DMS153 treated with DMSO at 0.1 percent for 48 hours (cell line): ENCODE measurements around the gene NEK2.
"Not testable (repeated sequence)": the region's sequence is repeated elsewhere in the genome, so short reads cannot be mapped to it uniquely, and the experiment has no call there.

Source experiments
- DNase-seq: peaks from one replicate; lab custom pipeline; 2025; ENCODE audit not compliant: unreplicated experiment; lab: John Stamatoyannopoulos, UW

Gene NEK2

DNA sequence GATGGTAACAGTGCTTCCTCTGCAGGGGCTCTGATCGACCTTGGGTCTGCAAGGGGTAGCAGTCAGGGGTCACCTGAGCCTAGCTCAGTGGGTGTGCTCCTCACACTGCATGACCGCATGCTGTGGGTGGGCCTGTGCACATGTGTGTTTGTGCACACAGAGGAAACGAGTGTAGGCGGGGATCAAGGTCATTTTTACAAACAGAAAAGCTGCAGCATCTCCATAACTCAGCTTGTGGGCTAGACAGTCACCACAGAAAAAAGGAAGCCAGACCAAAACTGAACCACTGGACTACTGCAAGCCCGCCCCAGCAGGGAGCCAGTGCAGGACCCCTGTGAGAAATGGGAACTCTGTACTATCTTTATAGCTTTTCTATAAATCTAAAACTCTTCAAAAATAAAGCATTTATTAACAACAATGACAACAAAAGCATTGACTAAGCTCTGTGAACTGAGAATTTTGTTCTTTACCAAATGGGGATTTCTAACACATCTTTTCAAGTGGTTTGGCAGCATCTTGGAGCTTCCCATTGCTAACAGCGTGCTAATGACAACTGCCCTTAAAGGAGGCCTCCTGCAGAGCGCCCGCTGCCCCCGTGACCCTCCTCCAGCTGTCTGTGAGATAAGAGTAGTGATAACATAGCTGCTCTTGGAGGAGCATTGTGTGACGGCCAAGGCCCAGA, 19.9 kb upstream of the NEK2 start:
- DNase-seq: no peak

DNA sequence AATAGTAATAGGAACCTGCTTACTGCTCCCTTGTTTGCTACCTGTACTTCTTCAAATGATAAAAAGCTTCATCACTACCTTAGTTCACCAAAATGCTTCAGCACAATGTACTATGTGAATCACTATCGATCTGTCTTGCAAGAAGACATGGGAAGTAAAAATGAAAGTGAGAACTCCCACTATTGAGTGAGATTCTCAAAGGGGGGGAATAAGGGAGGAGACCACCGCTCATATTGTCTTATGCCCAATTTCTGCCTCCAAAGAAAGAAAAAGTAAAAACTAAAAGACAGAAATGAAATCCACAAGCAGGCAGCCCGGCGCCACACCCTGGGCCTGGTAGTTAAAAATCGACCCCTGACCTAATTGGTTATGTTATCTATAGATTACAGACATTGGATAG, 18.5 kb upstream of the NEK2 start:
- DNase-seq: not testable (repeated sequence)

GRCh38 chr1:211688421-211688820, 13.0 kb upstream of the NEK2 start:
- no peak for DNase-seq

- DNase-seq: no peak
Observed at GRCh38 chr1:211687462-211688215, 12.2 kb upstream of the NEK2 start.

DNA sequence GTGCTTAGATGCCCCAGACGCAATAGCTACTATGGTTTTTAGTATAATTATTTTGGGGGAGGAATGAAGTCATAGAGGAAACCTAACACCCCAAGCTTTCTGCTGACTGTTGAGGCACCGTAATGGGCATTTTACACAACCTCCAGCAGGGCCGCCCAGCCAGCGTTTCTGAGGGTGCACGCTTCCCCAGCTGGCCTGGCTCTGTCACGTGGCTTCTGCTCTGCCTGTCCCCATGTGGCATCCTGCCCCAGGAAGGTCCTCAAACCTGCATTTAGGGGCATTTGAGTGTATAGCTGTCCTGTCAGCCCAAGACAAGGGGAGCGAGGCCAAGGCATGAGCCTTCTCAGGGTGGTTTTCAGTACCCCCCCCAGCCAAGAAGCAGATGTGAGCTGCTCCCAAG, 10.4 kb upstream of the NEK2 start:
- no peak for DNase-seq

DNA sequence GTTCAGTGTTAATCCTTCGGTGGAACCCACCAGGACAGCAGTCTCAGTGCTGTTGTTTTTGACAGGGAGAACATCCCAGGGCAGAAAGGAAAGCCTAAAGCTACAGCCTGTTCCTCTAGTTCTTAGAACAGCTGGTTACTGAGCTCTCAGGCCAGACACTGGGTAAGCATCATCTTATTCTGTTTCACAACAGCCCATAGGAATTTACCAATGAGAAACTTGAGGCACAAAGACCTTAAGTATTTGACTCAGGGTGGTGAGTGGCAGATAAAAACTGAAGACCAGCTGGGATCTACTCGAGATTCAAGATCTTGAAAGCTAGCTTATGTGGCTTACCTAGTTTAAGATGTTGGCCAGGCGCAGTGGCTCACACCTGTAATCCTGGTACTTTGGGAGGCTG, 9.4 kb upstream of the NEK2 start:
- DNase-seq: no peak

DNA sequence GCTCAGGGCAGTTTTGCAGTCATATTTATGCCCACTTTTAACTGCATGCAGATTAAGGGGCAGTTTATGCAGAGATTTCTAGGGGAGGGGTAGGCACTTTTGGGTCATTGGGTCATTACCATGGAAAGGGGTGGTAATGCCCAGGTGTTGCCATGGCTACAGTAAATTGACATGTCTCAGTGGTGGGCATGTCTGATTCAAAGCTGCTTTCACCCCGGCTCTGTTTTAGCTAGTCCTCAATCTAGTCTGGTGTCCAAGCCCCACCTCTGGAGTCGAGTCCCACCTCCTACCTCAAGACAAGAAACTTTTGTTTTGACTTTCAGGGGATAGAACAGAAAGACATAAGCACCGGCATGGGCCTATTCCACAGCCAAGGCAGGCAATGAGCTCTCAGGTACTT, 8.9 kb upstream of the NEK2 start:
- no peak for DNase-seq

DNA sequence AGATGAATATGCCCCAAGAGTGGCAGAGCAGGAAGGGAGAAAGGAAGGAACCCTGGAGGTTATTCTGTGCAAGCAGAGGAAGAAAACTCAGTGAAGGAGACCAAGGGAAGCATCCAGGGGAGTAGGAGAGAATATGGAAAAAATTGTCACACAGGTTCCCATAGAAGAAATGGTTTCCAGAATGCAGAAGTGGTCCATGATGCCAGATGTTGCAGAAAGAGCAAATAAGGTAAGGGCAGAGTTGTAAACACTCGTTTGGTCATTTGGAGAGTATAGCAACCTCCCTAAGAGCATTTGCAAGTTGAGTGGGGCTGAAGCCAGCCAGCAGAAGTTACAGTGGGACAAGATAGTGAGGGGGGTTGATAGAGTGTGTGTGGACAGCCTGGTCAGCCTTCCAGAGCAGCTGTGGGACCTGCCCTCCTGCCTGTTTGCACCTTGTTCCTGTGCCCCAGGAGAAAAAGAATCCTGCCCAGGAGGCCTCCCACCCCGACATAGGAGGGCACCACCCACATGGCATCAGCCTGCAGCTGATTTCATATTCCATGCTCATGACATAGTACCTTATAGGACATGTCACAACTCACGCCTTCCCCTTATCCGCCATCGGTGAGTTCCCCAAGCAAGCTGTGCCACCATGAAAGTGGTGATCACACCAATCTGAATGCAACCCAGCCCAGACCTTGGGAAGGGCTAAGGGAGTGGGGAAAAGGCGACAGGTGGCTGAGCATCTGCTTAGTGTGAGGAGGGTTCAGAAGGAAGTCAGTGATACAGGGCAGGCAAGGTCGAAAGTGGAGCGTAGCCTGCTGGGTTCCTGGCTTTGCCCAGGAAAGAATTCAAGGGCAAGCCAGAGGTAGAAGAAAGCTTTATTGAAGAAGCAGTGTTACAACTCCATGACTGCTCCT, 8.2 kb upstream of the NEK2 start:
- no peak for DNase-seq

DNA sequence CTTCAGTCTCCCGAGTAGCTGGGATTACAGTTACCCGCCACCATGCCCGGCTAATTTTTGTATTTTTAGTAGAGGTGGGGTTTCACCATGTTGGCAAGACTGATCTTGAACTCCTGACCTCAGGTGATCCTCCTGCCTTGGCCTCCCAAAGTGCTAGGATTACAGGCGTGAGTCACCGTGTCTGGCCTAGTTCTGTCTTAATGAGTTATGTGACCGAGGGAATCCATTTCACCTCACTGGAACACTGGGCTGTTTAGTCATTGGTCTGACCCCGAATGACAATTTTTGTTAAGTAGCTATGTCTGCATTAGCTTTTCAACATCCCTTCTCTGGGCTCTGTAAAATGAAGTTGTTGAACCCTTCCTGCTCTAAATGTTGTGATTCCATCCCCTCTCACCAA, 6.8 kb upstream of the NEK2 start:
- not testable (repeated sequence) for DNase-seq

- peak; percentile 97 for DNase-seq
Observed at GRCh38 chr1:211680752-211681327, 5.4 kb upstream of the NEK2 start.

GRCh38 chr1:211677659-211678058, 2.2 kb upstream of the NEK2 start:
- DNase-seq: no peak

GRCh38 chr1:211676761-211677160, 1.3 kb upstream of the NEK2 start:
- DNase-seq: no peak

GRCh38 chr1:211676106-211676583, 724 bp upstream of the NEK2 start:
- DNase-seq: no peak

- DNase-seq: no peak
Observed at GRCh38 chr1:211667065-211667617, 8.3 kb downstream of the NEK2 start.

DNA sequence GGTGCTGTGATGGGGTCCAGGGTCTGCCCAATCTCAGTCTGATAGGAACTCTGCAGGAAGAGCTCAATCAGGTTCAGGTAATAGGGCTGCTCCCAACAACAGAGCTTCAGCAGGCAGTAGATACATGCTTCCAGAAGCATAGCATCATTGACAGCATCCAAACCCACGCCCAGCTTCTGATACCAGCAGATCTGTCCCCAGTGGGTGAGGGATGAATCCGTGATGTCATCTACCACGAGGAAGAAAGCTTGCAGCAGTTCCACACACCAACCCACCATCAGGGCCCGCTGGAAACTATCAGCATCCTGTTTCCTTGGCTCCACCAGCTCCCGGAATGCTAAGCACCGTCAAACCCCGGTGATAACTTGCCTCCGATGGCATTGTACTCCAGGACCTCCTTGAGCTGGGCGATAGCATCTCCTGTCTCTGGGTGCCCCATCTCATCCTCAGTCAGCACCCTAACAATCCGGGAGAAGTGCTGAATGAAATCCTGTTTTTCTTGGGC, 14.7 kb downstream of the NEK2 start:
- no peak for DNase-seq

- no peak for DNase-seq
Observed at GRCh38 chr1:211656728-211657127, 18.7 kb downstream of the NEK2 start.

- DNase-seq: peak; percentile 94
Observed at GRCh38 chr1:211654838-211655787, 20.3 kb downstream of the NEK2 start.

GRCh38 chr1:211653959-211654496, 21.4 kb downstream of the NEK2 start:
- DNase-seq: no peak

- DNase-seq: no peak
Observed at GRCh38 chr1:211653293-211653692, 22.1 kb downstream of the NEK2 start.
